Subcutaneous adipose tissue (tissue), 4 donors: ENCODE data around the gene CLSTN1. TPM values are rescaled to one million over a fixed set of nuclear protein-coding genes. Genes with fewer than 3 reads are reported as not detected.

Experiments used
- total RNA-seq, 4 donors: library from RNA; depleted of rRNA; stranded (reverse); fragments of >200 nt; gene quantifications; one replicate each; pipeline ENCODE4 v1.1.0, GENCODE V29; 2016
- TF ChIP-seq, protein P1 (sequence below): fragments of 450-650 bp; IDR thresholded peaks from one replicate; pipeline ENCODE4 v1.5.1; 2016; ENCODE audit warnings: low read depth, mild to moderate bottlenecking, control low read depth, antibody characterized with exemption, moderate library complexity

Gene CLSTN1
- total RNA-seq, 4 donors from 2014 or later, result 17.9 to 29.7 (median 24.9) TPM

DNA sequence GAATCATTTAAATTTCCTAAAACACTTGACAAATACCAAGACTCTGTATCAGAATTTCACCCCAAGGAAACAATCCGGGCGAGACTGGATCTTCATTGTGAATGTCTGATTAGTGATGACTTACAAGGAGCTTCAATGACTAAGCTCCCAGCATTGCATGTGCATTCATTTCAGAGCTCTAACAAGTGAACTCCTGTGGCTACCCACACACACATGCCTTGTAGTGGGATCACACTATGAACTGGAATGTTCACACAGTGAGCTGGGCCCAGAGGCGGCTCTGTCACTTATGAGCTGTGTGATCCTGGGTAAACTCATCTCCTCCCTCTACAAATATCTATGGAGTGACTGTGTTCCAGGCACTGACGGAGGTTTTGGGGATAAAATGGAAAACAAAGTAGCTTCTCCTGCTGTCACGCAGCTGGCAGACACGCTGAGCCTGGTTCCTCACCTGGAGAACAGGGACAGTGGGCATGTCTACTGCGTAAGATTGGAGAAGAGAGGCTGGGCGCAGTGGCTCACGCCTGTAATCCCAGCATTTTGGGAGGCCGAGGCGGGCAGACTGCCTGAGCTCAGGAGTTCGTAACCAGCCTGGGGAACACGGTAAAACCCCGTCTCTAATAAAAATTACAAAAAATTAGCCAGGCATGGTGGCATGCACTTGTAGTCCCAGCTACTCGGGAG lies 56.9 kb downstream of the CLSTN1 start:
- TF ChIP-seq, protein P1, sequence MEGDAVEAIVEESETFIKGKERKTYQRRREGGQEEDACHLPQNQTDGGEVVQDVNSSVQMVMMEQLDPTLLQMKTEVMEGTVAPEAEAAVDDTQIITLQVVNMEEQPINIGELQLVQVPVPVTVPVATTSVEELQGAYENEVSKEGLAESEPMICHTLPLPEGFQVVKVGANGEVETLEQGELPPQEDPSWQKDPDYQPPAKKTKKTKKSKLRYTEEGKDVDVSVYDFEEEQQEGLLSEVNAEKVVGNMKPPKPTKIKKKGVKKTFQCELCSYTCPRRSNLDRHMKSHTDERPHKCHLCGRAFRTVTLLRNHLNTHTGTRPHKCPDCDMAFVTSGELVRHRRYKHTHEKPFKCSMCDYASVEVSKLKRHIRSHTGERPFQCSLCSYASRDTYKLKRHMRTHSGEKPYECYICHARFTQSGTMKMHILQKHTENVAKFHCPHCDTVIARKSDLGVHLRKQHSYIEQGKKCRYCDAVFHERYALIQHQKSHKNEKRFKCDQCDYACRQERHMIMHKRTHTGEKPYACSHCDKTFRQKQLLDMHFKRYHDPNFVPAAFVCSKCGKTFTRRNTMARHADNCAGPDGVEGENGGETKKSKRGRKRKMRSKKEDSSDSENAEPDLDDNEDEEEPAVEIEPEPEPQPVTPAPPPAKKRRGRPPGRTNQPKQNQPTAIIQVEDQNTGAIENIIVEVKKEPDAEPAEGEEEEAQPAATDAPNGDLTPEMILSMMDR, result no peak

DNA sequence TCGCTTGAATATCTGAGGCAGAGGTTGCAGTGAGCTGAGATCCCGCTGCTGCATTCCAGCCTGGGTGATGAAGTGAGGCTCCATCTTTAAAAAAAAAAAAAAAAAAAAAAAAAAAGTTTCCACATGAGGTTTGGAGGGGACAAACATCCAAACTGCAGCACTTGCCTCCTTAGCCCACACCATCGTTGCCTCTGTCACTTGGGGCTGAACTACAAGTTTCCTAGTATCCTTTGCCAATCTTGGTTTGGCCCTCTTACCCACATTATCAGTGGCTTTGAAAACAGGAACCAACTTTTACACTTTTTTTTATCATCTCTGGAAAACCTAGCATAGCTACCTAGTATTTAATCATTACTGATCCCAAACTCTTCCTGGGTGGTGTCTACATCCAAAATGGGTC lies 59.2 kb downstream of the CLSTN1 start:
- TF ChIP-seq, protein P1, result no peak

GRCh38 chr1:9763914-9764313 lies 59.9 kb downstream of the CLSTN1 start:
- TF ChIP-seq, protein P1, result no peak

DNA sequence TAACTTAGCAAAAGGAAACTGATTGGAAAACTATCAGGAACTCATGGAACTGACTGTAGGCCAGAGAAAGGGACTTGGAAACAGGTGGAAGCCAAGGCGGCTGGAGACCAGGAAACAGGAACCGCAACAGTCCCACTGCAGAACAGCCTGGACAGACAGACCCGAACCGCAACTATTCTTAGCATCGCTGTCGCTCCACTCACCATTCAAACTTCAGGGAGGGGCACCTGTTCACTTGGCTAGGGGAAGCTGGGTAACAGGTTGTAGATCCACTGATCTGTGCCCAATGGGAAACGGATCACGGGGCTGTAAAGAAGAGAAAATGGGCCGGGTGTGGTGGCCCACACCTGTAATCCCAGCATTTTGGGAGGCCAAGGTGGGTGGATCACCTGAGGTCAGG lies 61.9 kb downstream of the CLSTN1 start:
- TF ChIP-seq, protein P1, result no peak

- TF ChIP-seq, protein P1, result no peak
Measured at GRCh38 chr1:9760824-9761223, 62.9 kb downstream of the CLSTN1 start.

- TF ChIP-seq, protein P1, result no peak
Measured at GRCh38 chr1:9759939-9760338, 63.8 kb downstream of the CLSTN1 start.

- TF ChIP-seq, protein P1, result no peak
Measured at GRCh38 chr1:9758559-9759121, 65.1 kb downstream of the CLSTN1 start.
